IMR-90 (cell line): ENCODE measurements around the gene ELL2. TPM values are rescaled to one million over a fixed set of nuclear protein-coding genes. Genes with fewer than 3 reads are reported as not detected.

Experiments used
- ATAC-seq: fragments of 200-7000 bp; cut with Tn5 transposase; 2 replicates; pipeline ENCODE4 v1.9.1; 2020; ENCODE audit warnings: low read depth, mild to moderate bottlenecking, moderate library complexity
- BruUV-seq: library from RNA; stranded (reverse); fragments of 400-500 nt; replicated peaks from 2 replicates; lab custom pipeline; 2021; lab: Mats Ljungman, UMichigan
- CTCF ChIA-PET: fragments of 300-600 bp; formaldehyde crosslinking; extraction: SDS; loops from one replicate; lab custom pipeline; 2021; ENCODE audit warnings: antibody characterized with exemption; lab: Yijun Ruan, JAX
- POLR2A ChIA-PET: fragments of 300-600 bp; sonication (Branson Sonifier 250); formaldehyde crosslinking; loops from one replicate; lab custom pipeline; 2022; ENCODE audit warnings: antibody characterized with exemption; ENCODE audit not compliant: unreplicated experiment; lab: Charles Lee
- DNase-seq: peaks from one replicate; pipeline ENCODE4 v3.0.0; 2013
- H2AFZ ChIP-seq: replicated peaks from 2 replicates; pipeline ENCODE3; 2013; ENCODE audit warnings: low read length, mild to moderate bottlenecking; ENCODE audit not compliant: poor library complexity
- H2AK5ac ChIP-seq: 2 replicates; pipeline ENCODE4 v1.6.1; 2013; ENCODE audit warnings: low read depth, low read length, inconsistent platforms
- H2AK9ac ChIP-seq: replicated peaks from 2 replicates; pipeline ENCODE3; 2013; ENCODE audit warnings: mild to moderate bottlenecking, low read depth, low read length, moderate library complexity; ENCODE audit not compliant: poor library complexity
- H2BK120ac ChIP-seq: 2 replicates; pipeline ENCODE4 v1.6.1; 2013; ENCODE audit warnings: low read depth, low read length, inconsistent platforms
- H2BK15ac ChIP-seq: 3 replicates; pipeline ENCODE4 v1.6.1; 2013; ENCODE audit warnings: low read depth, low read length, inconsistent platforms
- H2BK20ac ChIP-seq: 2 replicates; pipeline ENCODE4 v1.6.1; 2013; ENCODE audit warnings: low read depth, mild to moderate bottlenecking, inconsistent platforms, low read length, moderate library complexity
- H2BK5ac ChIP-seq: 2 replicates; pipeline ENCODE4 v1.6.1; 2013; ENCODE audit warnings: mild to moderate bottlenecking, low read depth, low read length, inconsistent platforms; ENCODE audit not compliant: poor library complexity, severe bottlenecking
- H3K14ac ChIP-seq: replicated peaks from 2 replicates; pipeline ENCODE4 v1.6.1; 2013; ENCODE audit warnings: low read depth, low read length, inconsistent platforms
- H3K18ac ChIP-seq: 2 replicates; pipeline ENCODE4 v1.6.1; 2013; ENCODE audit warnings: low read depth, low read length, control low read depth
- H3K23ac ChIP-seq: 2 replicates; pipeline ENCODE4 v1.6.1; 2013; ENCODE audit warnings: low read depth, low read length, inconsistent platforms
- H3K27ac ChIP-seq: 2 replicates; pipeline ENCODE4 v1.5.1; 2013; ENCODE audit warnings: mild to moderate bottlenecking, control low read depth, low read length; ENCODE audit not compliant: insufficient read depth
- H3K27me3 ChIP-seq: 2 replicates; pipeline ENCODE4 v1.6.1; 2013; ENCODE audit warnings: low read length; ENCODE audit not compliant: control insufficient read depth, insufficient read depth
- H3K36me3 ChIP-seq: 2 replicates; pipeline ENCODE4 v1.6.1; 2013; ENCODE audit warnings: low read length, mixed read lengths; ENCODE audit not compliant: control insufficient read depth, insufficient read depth
- H3K4ac ChIP-seq: 2 replicates; pipeline ENCODE4 v1.6.1; 2013; ENCODE audit warnings: low read depth, low read length, inconsistent platforms
- H3K4me1 ChIP-seq: 2 replicates; pipeline ENCODE4 v1.6.1; 2013; ENCODE audit warnings: low read length, mixed read lengths; ENCODE audit not compliant: control insufficient read depth, insufficient read depth
- H3K4me2 ChIP-seq: 2 replicates; pipeline ENCODE4 v1.6.1; 2013; ENCODE audit warnings: low read depth, mild to moderate bottlenecking, control low read depth, low read length, moderate library complexity
- H3K4me3 ChIP-seq: 2 replicates; pipeline ENCODE4 v1.5.1; 2013; ENCODE audit warnings: low read depth, mild to moderate bottlenecking, control low read depth, low read length, moderate library complexity; ENCODE audit not compliant: insufficient read depth
- H3K56ac ChIP-seq: 2 replicates; pipeline ENCODE4 v1.6.1; 2013; ENCODE audit warnings: low read length, inconsistent platforms; ENCODE audit not compliant: insufficient read depth; ENCODE audit errors: extremely low read depth
- H3K79me1 ChIP-seq, 2 experiments: 2 replicates each; pipeline ENCODE4 v1.6.1; 2013; ENCODE audit warnings: low read length in 2 of 2, inconsistent platforms in 1 of 2, low read depth in 1 of 2
- H3K9ac ChIP-seq: 2 replicates; pipeline ENCODE4 v1.6.1; 2013; ENCODE audit warnings: low read depth, low read length, control low read depth
- H3K9me1 ChIP-seq: 2 replicates; pipeline ENCODE4 v1.6.1; 2013; ENCODE audit warnings: low read length, inconsistent platforms; ENCODE audit not compliant: insufficient read depth
- H3K9me3 ChIP-seq: 2 replicates; pipeline ENCODE4 v1.6.1; 2013; ENCODE audit warnings: low read length; ENCODE audit not compliant: control insufficient read depth, insufficient read depth
- H4K20me1 ChIP-seq: 2 replicates; pipeline ENCODE4 v1.6.1; 2013; ENCODE audit warnings: low read length, inconsistent platforms; ENCODE audit not compliant: insufficient read depth
- H4K5ac ChIP-seq: 2 replicates; pipeline ENCODE4 v1.6.1; 2013; ENCODE audit warnings: mild to moderate bottlenecking, low read depth, low read length, control low read depth
- H4K8ac ChIP-seq, 2 experiments: 2 replicates each; pipeline ENCODE4 v1.6.1; 2013; ENCODE audit warnings: low read depth in 2 of 2, low read length in 2 of 2, control low read depth in 1 of 2, inconsistent platforms in 1 of 2
- H4K91ac ChIP-seq: 2 replicates; pipeline ENCODE4 v1.6.1; 2013; ENCODE audit warnings: low read depth, low read length, inconsistent platforms; ENCODE audit not compliant: insufficient read depth
- CEBPB ChIP-seq: IDR thresholded peaks from 2 replicates; pipeline ENCODE4 v1.6.1; 2012; ENCODE audit warnings: low read depth, low read length, improper control_type of control experiment
- FOS ChIP-seq: fragments of 150-350 bp; IDR thresholded peaks from 2 replicates; pipeline ENCODE4 v1.6.1; 2016; ENCODE audit warnings: low read depth, low read length
- NFE2L2 ChIP-seq: fragments of 150-350 bp; IDR thresholded peaks from 2 replicates; pipeline ENCODE4 v1.6.1; 2016; ENCODE audit warnings: low read depth, mild to moderate bottlenecking, low read length
- WGBS, 2 experiments: methylation state at CpG; one replicate each; pipeline versions ENCODE4 v1.1.5 to v1.1.7; 2013; ENCODE audit warnings: missing lambda C conversion rate in 2 of 2; ENCODE audit not compliant: insufficient read length in 1 of 2; ENCODE audit errors: extremely low coverage in 2 of 2; 5-methylcytosine and 5-hydroxymethylcytosine counted together
- dilution Hi-C: fragments of 300-500 bp; cut with HindIII; formaldehyde crosslinking; loops from one replicate; pipeline ENCODE4 v1.14.3; 2018; ENCODE audit warnings: low sequenced_read_pairs; ENCODE audit not compliant: unreplicated experiment
- in situ Hi-C: fragments of 300-500 bp; cut with MboI; formaldehyde crosslinking; loops from 3 replicates; pipeline ENCODE4 v1.14.3; 2019; ENCODE audit warnings: low sequenced_read_pairs, inconsistent platforms, mixed read lengths
- intact Hi-C: fragments of 100-400 bp; cut with micrococcal nuclease; formaldehyde crosslinking; loops from 2 replicates; pipeline ENCODE4 v1.10.0; 2022
- polyA plus RNA-seq, 3 experiments: library from polyadenylated mRNA; depleted of rRNA; stranded (reverse); fragments of >200 nt; gene quantifications; 2 replicates each; pipeline ENCODE4 v1.2.3, GENCODE V29; 2012; ENCODE audit warnings: low replicate concordance in 1 of 3
- total RNA-seq: library from RNA; depleted of rRNA; stranded (reverse); fragments of >200 nt; gene quantifications from 2 replicates; pipeline ENCODE4 v1.2.3, GENCODE V29; 2012
- TF ChIP-seq, protein P1 (sequence below): fragments of 150-350 bp; IDR thresholded peaks from 2 replicates; pipeline ENCODE4 v1.6.1; 2016; ENCODE audit warnings: low read depth, mild to moderate bottlenecking, low read length, moderate library complexity, borderline replicate concordance

Gene ELL2
- total and polyA plus RNA-seq, 2 of the 4 experiments (the other 2 are of a cell fraction), result 61.4 to 92.5 TPM

GRCh38 chr5:95969651-95970358, 8.2 kb upstream of the ELL2 start:
- CTCF ChIA-PET, result no interaction called here
- peak; percentile 84 for DNase-seq

More at GRCh38 chr5:95969651-95970358, 8.2 kb upstream of the ELL2 start:
- peak; percentile 40; the same call in 1 of the 2 replicates for ATAC-seq
- no peaks in the 10 kb centered on the region for H4K20me1 ChIP-seq
- H3K79me1 ChIP-seq, result peaks cover 5 to 8% of the 10 kb centered on the region in 2 experiments; a peak in 3 of 4 replicates
- H3K36me3 ChIP-seq, result no peaks in the 10 kb centered on the region
- WGBS, 2 experiments, result no CpG with 5 or more reads among the region's 5 CpGs
- TF ChIP-seq CEBPB, result peak; percentile 95
- no peak for TF ChIP-seq FOS
- TF ChIP-seq NFE2L2, result no peak
- TF ChIP-seq, protein P1, sequence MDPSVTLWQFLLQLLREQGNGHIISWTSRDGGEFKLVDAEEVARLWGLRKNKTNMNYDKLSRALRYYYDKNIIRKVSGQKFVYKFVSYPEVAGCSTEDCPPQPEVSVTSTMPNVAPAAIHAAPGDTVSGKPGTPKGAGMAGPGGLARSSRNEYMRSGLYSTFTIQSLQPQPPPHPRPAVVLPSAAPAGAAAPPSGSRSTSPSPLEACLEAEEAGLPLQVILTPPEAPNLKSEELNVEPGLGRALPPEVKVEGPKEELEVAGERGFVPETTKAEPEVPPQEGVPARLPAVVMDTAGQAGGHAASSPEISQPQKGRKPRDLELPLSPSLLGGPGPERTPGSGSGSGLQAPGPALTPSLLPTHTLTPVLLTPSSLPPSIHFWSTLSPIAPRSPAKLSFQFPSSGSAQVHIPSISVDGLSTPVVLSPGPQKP, result no peak
- H4K8ac ChIP-seq, result no peak overlapping the region
- peaks cover 4% of the 10 kb centered on the region; the same call in 1 of the 2 replicates for H3K9me1 ChIP-seq
- no peak overlapping the region for H3K9ac ChIP-seq
- peak overlapping the region; percentile 95 for H3K18ac ChIP-seq
- dilution Hi-C loops (no loop called here), in situ Hi-C loops (no loop called here), intact Hi-C loops (no loop called here)
- H4K91ac ChIP-seq, result no peak overlapping the region
- H3K4me3 ChIP-seq, result no peak overlapping the region
- H3K4ac ChIP-seq, result no peak overlapping the region
- POLR2A ChIA-PET, result no interaction called here
- H3K23ac ChIP-seq, result no peak overlapping the region
- peaks cover 2% of the 10 kb centered on the region; the same call in 1 of the 2 replicates for H3K9me3 ChIP-seq
- no peaks in the 10 kb centered on the region for H3K27me3 ChIP-seq
- peak overlapping the region; percentile 74; the same call in 1 of the 2 replicates for H3K27ac ChIP-seq
- no peak overlapping the region for H3K14ac ChIP-seq
- peaks cover 10% of the 10 kb centered on the region for H3K4me1 ChIP-seq
- peak overlapping the region; percentile 94 for H2BK15ac ChIP-seq
- H2AFZ ChIP-seq, result no peak overlapping the region
- H2AK9ac ChIP-seq, result no peak overlapping the region
- H2AK5ac ChIP-seq, result peak overlapping the region; percentile 74
- H3K4me2 ChIP-seq, result peak overlapping the region; percentile 49; the same call in 1 of the 2 replicates
- H4K5ac ChIP-seq, result peak overlapping the region; percentile 91
- H3K56ac ChIP-seq, result no peak overlapping the region
- BruUV-seq, result no TSS peak
- H2BK5ac ChIP-seq, result peak overlapping the region; percentile 70
- H2BK20ac ChIP-seq, result peak overlapping the region; percentile 0; the same call in 1 of the 2 replicates
- no peak overlapping the region for H2BK120ac ChIP-seq
